Measurements from ENCODE around the gene IL18R1.

IL18R1 gene

GRCh38 chr2:102344397-102344796 is 11.2 kb upstream of the IL18R1 start:
- no peak for DNase-seq (ENCODE audit: low read depth in 1 of 2, low spot score in 1 of 2)

GRCh38 chr2:102345329-102345920 is 10.2 kb upstream of the IL18R1 start:
- DNase-seq (ENCODE audit: low read depth in 1 of 2, low spot score in 1 of 2): no peak

- DNase-seq (ENCODE audit: low read depth in 1 of 2, low spot score in 1 of 2): no peak
Observed at GRCh38 chr2:102346381-102347130, 9.0 kb upstream of the IL18R1 start.

- no peak for DNase-seq (ENCODE audit: low read depth in 1 of 2, low spot score in 1 of 2)
Observed at GRCh38 chr2:102350137-102350793, 5.3 kb upstream of the IL18R1 start.

DNA sequence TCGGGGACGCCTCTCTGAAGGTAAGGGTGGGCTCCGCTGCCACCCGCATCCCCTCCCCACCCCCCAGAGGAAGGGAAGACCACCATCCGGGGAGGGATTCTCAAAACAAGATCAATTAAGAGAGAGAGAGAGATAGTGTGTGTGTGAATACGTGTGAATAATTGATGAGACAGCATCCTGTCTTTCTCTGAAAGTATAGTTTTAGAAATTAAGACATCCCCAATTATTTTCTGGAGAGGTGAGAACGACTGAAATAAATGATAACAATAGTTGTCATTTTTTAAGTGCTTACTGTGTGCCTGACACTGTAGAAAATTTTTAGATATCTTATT is 751 bp downstream of the IL18R1 start:
- DNase-seq (ENCODE audit: low read depth in 1 of 2, low spot score in 1 of 2): no peak

DNA sequence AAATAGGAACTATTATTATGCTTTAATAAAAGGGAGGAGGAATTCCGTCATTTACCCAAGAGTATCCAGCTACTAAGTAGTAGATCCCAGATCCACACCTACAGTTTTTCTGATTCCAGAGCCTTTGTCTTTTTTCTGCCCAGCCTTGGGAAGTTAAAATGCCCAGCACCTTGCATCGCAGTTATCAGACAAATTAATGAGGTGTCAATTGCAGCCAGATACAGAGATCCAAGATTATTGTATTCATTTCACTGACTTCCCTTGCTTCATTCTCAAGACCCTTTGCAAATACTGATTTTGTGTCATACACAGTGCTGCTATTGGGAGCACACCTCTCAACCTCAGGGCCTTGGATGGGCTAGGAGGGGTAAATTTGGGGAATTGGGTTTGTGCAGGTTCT is 1.1 kb downstream of the IL18R1 start:
- DNase-seq (ENCODE audit: low read depth in 1 of 2, low spot score in 1 of 2): no peak

DNA sequence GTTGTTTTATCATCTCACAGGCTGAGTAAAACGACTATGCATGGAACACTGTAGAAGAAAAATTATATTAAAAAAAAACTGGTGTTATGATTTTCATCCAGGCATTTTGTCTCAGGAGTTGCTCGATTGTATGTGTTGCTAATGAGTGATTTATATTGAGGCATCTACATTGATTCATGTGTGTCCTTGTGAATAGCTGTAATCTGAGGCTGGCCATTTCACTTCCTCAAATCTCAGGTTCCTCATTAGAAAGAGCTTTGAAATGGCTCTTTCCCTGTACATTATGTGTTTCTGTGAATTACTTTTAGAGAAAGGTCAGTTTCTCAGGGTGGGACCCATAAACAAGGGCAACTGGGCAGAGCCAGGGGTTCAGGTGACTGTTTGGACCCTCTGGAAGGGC is 2.3 kb downstream of the IL18R1 start:
- no peak for DNase-seq (ENCODE audit: low read depth in 1 of 2, low spot score in 1 of 2)

DNA sequence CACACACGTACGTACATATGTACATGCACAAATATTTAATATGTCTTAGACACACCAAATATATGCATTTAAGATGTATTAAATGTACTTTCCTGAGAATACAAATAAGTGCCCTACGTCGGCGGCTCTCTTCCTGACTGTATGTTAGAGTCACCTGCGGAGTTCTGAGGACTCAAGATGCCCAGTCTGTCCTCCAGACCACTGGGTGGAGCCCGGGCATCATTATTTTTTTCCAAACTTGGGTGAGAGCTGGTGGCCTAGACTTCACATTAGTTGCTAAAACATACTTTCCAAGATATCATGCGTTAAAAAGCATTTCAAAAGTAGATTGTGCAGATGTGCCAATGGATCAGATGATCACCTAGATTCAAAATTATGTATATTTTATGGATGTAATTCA is 2.9 kb downstream of the IL18R1 start:
- DNase-seq (ENCODE audit: low read depth in 1 of 2, low spot score in 1 of 2): no peak

DNA sequence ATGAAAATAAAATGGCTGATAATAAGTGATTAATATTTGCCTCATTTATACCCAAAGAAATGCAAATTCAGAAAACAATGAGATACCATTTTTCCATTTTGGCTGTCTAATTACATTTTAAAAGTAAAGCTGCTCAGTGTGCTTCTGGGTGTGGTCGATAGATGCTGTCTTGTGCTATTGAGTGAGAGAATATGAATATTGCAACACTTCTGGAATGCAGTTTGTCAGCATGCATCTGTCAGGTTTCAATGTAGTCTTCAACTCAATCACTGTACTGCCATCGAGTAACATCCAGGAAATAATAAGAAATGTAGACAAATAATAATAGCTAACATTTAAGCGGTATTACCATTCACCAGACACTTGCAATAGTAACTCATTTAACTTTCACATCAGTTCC is 3.9 kb downstream of the IL18R1 start:
- no peak for DNase-seq (ENCODE audit: low read depth in 1 of 2, low spot score in 1 of 2)

DNA sequence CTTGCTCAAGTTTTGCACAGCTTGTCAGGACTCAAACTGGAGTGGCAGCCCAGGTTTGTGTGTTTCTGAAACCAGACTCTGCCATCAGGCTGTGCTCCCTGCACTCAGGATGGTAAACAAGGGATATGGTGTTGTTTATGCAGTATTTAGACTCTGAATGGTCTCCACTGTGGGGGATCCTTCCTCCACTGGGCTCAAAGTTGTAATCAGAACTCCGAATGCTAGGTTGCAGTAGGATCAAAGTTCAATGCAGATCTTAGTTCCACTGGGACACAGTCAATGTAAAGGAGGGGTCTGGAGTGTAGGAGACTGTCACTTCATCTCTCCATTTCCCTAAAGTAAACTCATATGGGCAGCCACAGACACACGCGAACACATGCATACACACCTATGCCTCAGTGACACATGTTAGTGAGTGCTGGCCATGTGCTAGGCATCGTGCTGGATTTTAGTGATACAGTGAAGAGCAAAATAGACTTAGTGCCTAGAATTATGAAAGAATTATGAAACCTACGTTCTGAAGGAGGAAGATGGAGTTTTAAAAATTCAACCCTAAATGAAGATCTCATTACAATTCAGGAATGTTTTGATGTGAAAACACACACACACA is 6.1 kb downstream of the IL18R1 start:
- DNase-seq (ENCODE audit: low read depth in 1 of 2, low spot score in 1 of 2): no peak

GRCh38 chr2:102365763-102366162 is 10.2 kb downstream of the IL18R1 start:
- no peak for DNase-seq (ENCODE audit: low read depth in 1 of 2, low spot score in 1 of 2)

- no peak for DNase-seq (ENCODE audit: low read depth in 1 of 2, low spot score in 1 of 2)
Observed at GRCh38 chr2:102366406-102367112, 11.0 kb downstream of the IL18R1 start.

DNA sequence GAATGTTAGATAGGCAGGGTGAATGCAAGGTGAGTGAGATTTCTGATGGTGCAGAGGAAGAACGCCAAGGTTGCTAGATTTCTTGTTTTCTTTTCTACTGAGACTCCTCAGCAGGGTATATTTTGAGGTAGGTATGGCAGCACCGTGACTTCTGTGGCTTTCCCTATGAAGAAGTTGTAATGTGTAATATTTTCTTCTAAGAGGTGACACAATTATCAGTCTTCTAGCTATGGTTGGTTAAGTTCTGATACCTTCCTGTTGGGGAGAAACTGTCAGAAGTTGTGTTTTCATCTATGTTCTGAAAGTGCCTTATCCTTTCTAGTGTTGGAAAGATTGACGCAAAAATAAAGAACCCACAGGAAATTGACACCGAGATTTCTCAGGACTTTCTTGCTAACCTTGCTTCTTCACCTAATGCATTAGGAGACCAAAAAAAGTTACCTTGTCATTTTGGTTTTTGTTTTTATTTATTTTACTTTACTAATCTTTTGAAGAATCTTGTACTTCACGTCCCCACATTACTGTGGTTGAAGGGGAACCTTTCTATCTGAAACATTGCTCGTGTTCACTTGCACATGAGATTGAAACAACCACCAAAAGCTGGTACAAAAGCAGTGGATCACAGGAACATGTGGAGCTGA is 11.9 kb downstream of the IL18R1 start:
- peak in 1 of 2 donors; percentile 15 for DNase-seq (ENCODE audit: low read depth in 1 of 2, low spot score in 1 of 2)

- DNase-seq (ENCODE audit: low read depth in 1 of 2, low spot score in 1 of 2): no peak
Observed at GRCh38 chr2:102368461-102369109, 13.0 kb downstream of the IL18R1 start.

GRCh38 chr2:102369866-102370265 is 14.3 kb downstream of the IL18R1 start:
- no peak for DNase-seq (ENCODE audit: low read depth in 1 of 2, low spot score in 1 of 2)

- no peak for DNase-seq (ENCODE audit: low read depth in 1 of 2, low spot score in 1 of 2)
Observed at GRCh38 chr2:102376052-102376591, 20.5 kb downstream of the IL18R1 start.

- no peak for DNase-seq (ENCODE audit: low read depth in 1 of 2, low spot score in 1 of 2)
Observed at GRCh38 chr2:102383722-102384121, 28.1 kb downstream of the IL18R1 start.

DNA sequence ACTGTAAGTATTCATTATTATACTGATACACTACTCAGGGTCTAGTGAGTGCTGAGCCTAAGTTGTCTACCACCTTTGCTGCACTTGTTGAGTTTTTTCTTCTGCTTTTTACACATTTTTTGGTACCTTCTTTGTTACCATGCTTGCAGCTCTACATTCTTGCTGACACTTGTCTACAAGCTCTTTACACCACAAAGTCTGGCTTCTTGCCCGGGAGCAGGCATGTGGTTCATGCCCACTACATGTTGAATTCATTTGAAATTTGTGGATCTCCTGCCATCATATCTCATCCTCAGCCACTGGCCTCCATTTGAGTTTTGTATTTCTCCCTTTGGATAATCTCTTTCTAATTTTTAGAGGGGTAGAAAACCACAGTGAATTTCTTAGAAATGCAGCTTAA is 29.9 kb downstream of the IL18R1 start:
- DNase-seq (ENCODE audit: low read depth in 1 of 2, low spot score in 1 of 2): no peak

- DNase-seq (ENCODE audit: low read depth in 1 of 2, low spot score in 1 of 2): no peak
Observed at GRCh38 chr2:102386004-102386403, 30.4 kb downstream of the IL18R1 start.

GRCh38 chr2:102386867-102387541 is 31.4 kb downstream of the IL18R1 start:
- no peak for DNase-seq (ENCODE audit: low read depth in 1 of 2, low spot score in 1 of 2)

Data from activated T-helper 1 cell treated with anti-CD3 and anti-CD28 coated beads, Interleukin-2, amount 50 U/mL, for 16 hours (primary cell).